Inflammatory macrophage treated with lipopolysaccharide for 4 hours (primary cell): ENCODE measurements around the gene IGFALS.

ENCODE experiments used
- DNase-seq: peaks from one replicate; pipeline ENCODE4 v3.0.0-alpha.2; 2020

The IGFALS gene

GRCh38 chr16:1741553-1742165 is 51.8 kb downstream of the IGFALS start:
- no peak for DNase-seq

DNA sequence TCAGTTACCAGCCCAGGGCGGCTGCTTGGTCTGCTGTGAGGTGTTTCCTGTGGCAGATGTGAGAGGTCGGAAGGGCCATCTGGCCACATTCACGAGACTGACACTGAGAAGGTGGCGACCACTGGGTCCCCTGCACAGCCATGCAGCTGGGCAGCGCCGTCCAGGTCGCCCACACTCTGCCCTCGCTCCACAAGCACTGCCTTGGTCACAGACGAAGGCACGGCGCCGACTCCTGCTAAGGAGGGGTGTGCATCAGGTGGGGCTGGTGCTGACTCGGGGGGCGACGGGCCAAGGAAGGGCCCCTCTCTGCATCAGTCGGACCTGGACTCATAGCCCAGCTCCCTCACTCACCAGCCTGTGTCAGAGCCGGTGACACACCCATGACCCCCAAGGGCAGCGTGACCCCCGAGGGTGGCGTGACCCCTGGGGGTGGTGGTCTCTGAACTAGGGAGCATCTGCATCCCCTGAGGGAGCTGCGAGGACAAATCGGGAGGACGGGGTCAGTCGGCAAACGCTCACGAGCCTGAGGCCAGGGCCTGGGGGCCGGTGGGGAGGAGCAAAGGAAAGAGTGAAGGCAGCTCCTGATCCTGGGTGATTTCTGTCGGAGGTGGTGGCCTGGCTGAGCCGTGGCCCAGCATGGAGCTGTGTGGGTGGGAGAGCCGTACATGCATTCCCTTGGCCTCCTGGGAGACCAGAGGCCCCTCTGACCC is 52.6 kb downstream of the IGFALS start:
- DNase-seq = no peak
